Ascending aorta (tissue), 2 donors: ENCODE data around the gene B3GLCT. TPM values are rescaled to one million over a fixed set of nuclear protein-coding genes. Genes with fewer than 3 reads are reported as not detected.

ENCODE experiments used
- DNase-seq, 2 donors: peaks; one replicate each; pipeline ENCODE4 v3.0.0-alpha.2; 2019; ENCODE audit warnings: low spot score in 2 of 2
- H3K27ac ChIP-seq, 2 donors: fragments of 200-600 bp; sonication (generic); one replicate each; pipeline ENCODE4 v1.5.1; 2016 to 2017; ENCODE audit warnings: mild to moderate bottlenecking in 1 of 2
- H3K27me3 ChIP-seq: fragments of 200-600 bp; sonication (generic); one replicate; pipeline ENCODE4 v1.5.1; 2017
- H3K36me3 ChIP-seq, 2 donors: fragments of 200-600 bp; sonication (generic); one replicate each; pipeline ENCODE4 v1.5.1; 2016
- H3K4me1 ChIP-seq, 2 donors: fragments of 200-600 bp; sonication (generic); one replicate each; pipeline ENCODE4 v1.5.1; 2016 to 2017; ENCODE audit warnings: mild to moderate bottlenecking in 1 of 2
- H3K4me3 ChIP-seq, 2 donors: fragments of 200-600 bp; sonication (generic); one replicate each; pipeline ENCODE4 v1.5.1; 2016 to 2017; ENCODE audit warnings: mild to moderate bottlenecking in 1 of 2
- H3K9me3 ChIP-seq, 2 donors: fragments of 200-600 bp; sonication (generic); one replicate each; pipeline ENCODE4 v1.5.1; 2016
- intact Hi-C: fragments of 100-400 bp; cut with DNase I; formaldehyde crosslinking; loops from one replicate; pipeline ENCODE4 v1.15.1; 2023
- total RNA-seq: library from RNA; depleted of rRNA; stranded (reverse); fragments of >200 nt; gene quantifications from one replicate; pipeline ENCODE4 v1.1.0, GENCODE V29; 2016
- TF ChIP-seq, protein P1 (sequence below), 3 experiments: fragments of 200-600 bp in 2 of 3; fragments of 450-650 bp in 1 of 3; sonication (generic) in 2 of 3; IDR thresholded peaks; one replicate each; pipeline ENCODE4 v1.5.1; 2016 to 2019; ENCODE audit warnings: antibody characterized with exemption in 3 of 3, mild to moderate bottlenecking in 1 of 3, moderate library complexity in 1 of 3

Gene B3GLCT
- total RNA-seq, 1 donor from 2014 or later, result 8.8 TPM

- peak in 1 of 2 donors; percentile 81 for DNase-seq
- intact Hi-C loops, result loop anchor here (5.0 to 10.0 kb wide), 5 partner anchors 264 to 1724 kb away; partner anchors contain the start of genes BRCA2, HMGB1, SLC7A1 and ZAR1L
- TF ChIP-seq, protein P1, sequence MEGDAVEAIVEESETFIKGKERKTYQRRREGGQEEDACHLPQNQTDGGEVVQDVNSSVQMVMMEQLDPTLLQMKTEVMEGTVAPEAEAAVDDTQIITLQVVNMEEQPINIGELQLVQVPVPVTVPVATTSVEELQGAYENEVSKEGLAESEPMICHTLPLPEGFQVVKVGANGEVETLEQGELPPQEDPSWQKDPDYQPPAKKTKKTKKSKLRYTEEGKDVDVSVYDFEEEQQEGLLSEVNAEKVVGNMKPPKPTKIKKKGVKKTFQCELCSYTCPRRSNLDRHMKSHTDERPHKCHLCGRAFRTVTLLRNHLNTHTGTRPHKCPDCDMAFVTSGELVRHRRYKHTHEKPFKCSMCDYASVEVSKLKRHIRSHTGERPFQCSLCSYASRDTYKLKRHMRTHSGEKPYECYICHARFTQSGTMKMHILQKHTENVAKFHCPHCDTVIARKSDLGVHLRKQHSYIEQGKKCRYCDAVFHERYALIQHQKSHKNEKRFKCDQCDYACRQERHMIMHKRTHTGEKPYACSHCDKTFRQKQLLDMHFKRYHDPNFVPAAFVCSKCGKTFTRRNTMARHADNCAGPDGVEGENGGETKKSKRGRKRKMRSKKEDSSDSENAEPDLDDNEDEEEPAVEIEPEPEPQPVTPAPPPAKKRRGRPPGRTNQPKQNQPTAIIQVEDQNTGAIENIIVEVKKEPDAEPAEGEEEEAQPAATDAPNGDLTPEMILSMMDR (IDR thresholded peaks at IDR 0.05), result no peak
Observed at GRCh38 chr13:31160857-31161556, 38.8 kb upstream of the B3GLCT start.

GRCh38 chr13:31161557-31162150 lies 38.1 kb upstream of the B3GLCT start, which contains the start of gene HSPH1:
Gene HSPH1 (minus strand): TSS chr13:31161904. CDS start chr13:31161582, 322 bp downstream.
- no peaks in the 10 kb centered on the region for H3K27me3 ChIP-seq
- H3K36me3 ChIP-seq, result peaks cover 8 to 12% of the 10 kb centered on the region in 2 donors
- H3K4me3 ChIP-seq, result peak within 1 kb of the TSS; percentile 80 to 91
- H3K27ac ChIP-seq, result peak within 1 kb of the TSS; percentile 94 to 95
- no peaks in the 10 kb centered on the region for H3K9me3 ChIP-seq
- intact Hi-C loops, result loop anchor here (1.0 to 10.0 kb wide), 8 partner anchors 39 to 1724 kb away; partner anchors contain the start of genes BRCA2, HMGB1, SLC7A1 and UBE2L5
- DNase-seq, result peak; percentile 95 to 99
- TF ChIP-seq, protein P1 (IDR thresholded peaks at IDR 0.05), result peak in 2 of 3 experiments; percentile 24 to 26
- H3K4me1 ChIP-seq, result peaks cover 0 to 10% of the 10 kb centered on the region in 2 donors

More at GRCh38 chr13:31160857-31161556, 38.8 kb upstream of the B3GLCT start:
- Histone ChIP-seq H3K4me3 (peak overlapping the region; percentile 80 to 91), H3K4me1 (peaks cover 0 to 10% of the 10 kb centered on the region in 2 donors), H3K36me3 (peaks cover 12% of the 10 kb centered on the region in 2 donors), H3K9me3 (no peaks in the 10 kb centered on the region), H3K27ac (peak overlapping the region; percentile 94 to 95), H3K27me3 (no peaks in the 10 kb centered on the region)

- intact Hi-C loops, result loop anchor here (1.0 to 10.0 kb wide), 8 partner anchors 38 to 1725 kb away; partner anchors contain the start of genes BRCA2, HMGB1, SLC7A1 and UBE2L5
Observed at GRCh38 chr13:31162151-31163008, 37.4 kb upstream of the B3GLCT start.

DNA sequence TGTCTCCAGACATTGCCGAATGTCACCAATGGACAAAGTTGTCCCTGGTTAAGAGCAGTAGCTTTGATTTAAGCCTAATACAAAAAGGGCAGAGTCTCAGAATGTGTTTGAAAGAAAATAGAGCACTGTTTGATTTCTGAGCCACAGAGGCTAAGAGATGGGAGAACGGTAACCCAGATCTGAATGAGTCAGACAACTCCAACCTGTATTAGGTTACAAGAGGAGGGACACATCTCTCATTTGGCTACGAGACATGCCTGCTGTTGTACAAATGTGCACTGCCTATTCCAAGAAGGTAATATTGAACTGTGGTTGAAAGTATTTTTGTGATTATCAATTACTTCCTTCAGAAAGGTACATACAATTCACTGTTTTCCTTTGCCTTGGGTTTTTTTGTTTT lies 33.2 kb upstream of the B3GLCT start:
- H3K9me3 ChIP-seq, result no peaks in the 10 kb centered on the region
- H3K4me1 ChIP-seq, result no peaks in the 10 kb centered on the region
- intact Hi-C loops, result loop anchor here (10.0 kb wide), 2 partner anchors 702 to 1148 kb away; partner anchors contain the start of genes BRCA2, HMGB1 and ZAR1L
- no peak overlapping the region for H3K27ac ChIP-seq
- no peaks in the 10 kb centered on the region for H3K36me3 ChIP-seq
- no peaks in the 10 kb centered on the region for H3K27me3 ChIP-seq
- no peak for DNase-seq
- TF ChIP-seq, protein P1 (IDR thresholded peaks at IDR 0.05), result no peak
- H3K4me3 ChIP-seq, result no peak overlapping the region

More at GRCh38 chr13:31162151-31163008, 37.4 kb upstream of the B3GLCT start:
- peak overlapping the region; percentile 94 to 95 for H3K27ac ChIP-seq
- H3K4me3 ChIP-seq, result peak overlapping the region; percentile 80 to 91
- H3K36me3 ChIP-seq, result peaks cover 1 to 7% of the 10 kb centered on the region in 2 donors
- no peaks in the 10 kb centered on the region for H3K9me3 ChIP-seq
- TF ChIP-seq, protein P1 (IDR thresholded peaks at IDR 0.05), result no peak
- peaks cover 0 to 10% of the 10 kb centered on the region in 2 donors for H3K4me1 ChIP-seq
- peak; percentile 92 to 99 for DNase-seq
- no peaks in the 10 kb centered on the region for H3K27me3 ChIP-seq

- Histone ChIP-seq H3K4me3 (no peak overlapping the region), H3K36me3 (no peaks in the 10 kb centered on the region), H3K9me3 (no peaks in the 10 kb centered on the region), H3K27me3 (no peaks in the 10 kb centered on the region), H3K4me1 (no peaks in the 10 kb centered on the region), H3K27ac (no peak overlapping the region)
- no peak for DNase-seq
- TF ChIP-seq, protein P1 (IDR thresholded peaks at IDR 0.05), result no peak
- intact Hi-C loops, result loop anchor here (10.0 kb wide), 2 partner anchors 703 to 1147 kb away; partner anchors contain the start of genes BRCA2, HMGB1 and ZAR1L
Observed at GRCh38 chr13:31167490-31167889, 32.3 kb upstream of the B3GLCT start.
